NAMALWA (cell line): ENCODE measurements around the gene SP1.

ENCODE experiments used
- DNase-seq: peaks from one replicate; pipeline ENCODE4 v3.0.0-alpha.2; 2015; ENCODE audit warnings: low spot score

Gene SP1

DNA sequence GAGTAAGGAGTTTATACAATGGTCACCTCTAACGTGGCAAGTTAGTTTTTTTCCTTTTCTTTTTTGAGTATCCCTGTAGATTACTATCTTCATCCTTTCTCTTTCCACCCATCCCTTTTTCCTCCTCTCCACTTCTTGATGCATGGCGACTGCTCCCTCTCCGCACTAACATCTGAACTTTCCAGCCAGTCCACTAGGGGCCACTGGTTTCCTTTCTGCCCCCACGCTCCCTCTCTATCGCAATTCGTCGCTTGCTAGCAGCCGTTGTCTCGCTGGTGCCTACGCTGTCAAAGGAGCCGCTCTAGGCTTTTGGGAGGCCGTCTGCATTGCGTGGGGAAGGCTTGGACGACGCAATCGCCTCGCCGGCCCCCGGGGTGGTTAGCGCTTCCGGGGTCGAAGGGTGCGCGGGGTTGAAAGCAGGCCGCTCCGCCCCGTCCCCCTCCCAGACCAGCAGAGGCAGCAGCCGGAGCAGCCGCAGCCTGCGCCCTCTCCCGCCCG lies 71.7 kb downstream of the SP1 start, which contains the start of gene PCBP2:
Gene PCBP2, plus strand, starts transcription at position 442 of the 498 bp plus-strand sequence. CDS start 2,699 bp downstream, outside the sequence.
- peak; percentile 99 for DNase-seq

DNA sequence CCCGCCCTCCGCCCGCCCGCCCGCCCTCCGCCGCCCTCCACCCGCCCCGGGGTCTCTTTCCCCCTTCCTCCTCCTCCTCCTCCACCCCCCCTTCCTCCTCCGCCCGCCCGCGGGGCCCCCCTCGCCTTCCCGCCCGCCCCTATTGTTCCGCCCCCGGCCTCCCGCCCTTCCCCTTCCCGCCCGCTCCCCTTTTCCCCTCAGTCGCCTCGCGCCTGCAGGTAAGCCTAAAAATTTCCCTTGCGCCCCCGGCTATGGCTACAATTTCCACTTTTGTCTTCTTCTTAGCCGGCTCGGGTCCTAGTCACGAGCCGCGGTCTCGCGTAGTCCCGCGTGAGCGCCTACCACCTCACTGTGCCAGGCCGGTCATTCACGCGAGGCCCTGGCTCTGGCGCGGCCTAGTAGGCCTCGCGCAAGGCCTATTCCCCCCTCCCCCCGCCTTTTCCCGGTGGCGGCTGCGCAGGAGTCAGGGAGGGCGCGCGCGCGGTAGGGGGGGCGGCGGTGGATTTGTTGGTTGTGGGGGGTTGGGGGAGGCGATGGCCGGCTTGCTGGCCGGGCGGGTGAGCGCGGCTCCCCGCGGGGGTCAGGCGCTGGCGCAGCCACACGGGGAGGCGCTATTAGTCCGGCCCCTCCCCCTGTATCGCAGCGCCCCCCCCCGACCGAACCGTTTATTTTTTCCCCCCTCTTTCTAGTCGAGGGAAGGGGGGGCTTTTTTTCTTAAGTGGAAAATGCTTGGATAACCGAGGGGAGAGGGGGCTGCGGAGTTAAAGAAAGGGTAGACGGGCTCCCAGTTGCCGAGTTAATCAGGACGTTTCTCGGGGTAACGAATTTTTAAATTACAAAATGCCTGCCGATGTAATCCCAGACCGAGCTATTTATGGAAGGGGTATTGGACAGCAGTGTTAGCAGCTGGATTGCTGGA lies 72.4 kb downstream of the SP1 start:
- DNase-seq, result peak; percentile 74

DNA sequence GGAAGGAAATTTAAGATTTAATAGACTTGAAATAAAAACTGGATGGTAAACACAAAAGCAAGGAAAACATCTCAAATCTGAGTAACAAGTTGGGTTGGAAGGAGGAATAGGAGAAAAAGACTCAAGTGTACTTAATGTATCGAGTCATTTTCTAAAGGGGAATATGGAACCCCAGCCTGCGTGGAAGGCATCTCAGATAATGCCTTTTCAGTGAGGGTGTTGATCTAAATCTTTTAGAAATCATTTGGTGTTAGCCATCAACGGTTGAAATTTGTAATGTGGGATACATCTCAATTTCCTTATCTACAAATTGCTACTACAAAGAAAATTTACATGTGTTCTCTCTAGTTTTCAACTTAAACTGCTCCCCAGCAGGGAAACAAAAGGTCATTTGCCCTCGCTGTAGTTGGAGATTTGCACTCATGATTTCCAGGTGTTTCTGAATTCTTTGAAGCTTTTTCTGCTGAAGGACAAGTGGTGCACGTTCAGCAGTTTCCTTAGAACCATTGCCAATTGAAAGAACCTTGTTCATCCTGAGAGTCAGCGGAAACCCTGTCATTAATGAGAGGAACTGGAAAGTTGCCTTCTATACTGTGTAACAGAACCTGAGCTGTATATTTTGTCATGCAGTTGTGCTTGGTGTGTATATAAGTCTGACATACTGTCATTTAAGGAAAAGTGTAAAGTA lies 74.1 kb downstream of the SP1 start:
- DNase-seq, result peak; percentile 16

DNA sequence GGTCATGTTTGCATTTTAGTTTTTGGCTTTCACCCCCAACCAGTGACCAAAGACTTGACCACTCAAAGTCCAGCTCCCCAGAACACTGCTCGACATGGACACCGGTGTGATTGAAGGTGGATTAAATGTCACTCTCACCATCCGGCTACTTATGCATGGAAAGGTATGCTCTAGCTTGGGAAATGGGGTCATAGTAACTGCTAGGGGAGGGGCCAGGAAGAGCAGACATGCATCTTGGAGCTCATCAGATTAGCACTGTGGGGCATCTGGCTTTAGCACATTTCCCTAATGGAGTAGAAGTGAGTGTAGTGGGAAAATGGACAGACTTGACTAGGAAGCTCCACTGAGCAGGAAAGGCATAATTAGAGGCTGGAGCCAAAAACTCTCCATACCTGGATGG lies 74.7 kb downstream of the SP1 start:
- no peak for DNase-seq

DNA sequence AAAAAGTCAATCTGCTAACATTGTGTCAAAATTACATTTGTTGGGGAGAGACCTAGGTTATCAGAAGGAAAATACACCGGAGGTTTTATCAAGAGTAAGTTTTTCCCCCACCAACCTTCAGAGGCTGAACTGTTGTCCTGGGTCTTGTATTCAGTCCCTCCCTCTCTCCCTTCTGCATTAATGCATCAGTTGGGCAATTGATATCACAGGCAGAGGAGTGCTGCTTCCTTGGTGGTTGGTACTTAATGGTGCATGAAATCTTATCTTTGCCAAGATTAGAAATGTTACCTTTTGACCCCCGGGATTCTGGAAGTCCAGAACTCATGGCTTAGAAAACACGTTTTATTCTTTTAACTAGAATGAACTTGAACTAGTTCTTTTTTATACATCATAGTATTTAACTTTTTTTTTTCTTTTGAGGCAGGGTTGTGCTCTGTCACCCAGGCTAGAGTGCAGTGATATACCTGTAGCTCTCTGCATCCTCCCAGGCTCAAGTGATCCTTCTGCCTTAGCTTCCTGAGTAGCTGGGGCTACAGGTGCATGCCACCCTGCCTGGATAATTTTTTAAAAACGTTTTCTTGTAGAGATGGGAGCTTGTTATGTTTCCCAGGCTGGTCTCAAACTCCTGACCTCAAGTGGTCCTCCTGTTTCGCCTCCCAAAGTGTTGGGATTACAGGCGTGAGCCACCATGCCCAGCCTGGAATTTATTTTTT lies 76.8 kb downstream of the SP1 start:
- DNase-seq, result peak; percentile 32

DNA sequence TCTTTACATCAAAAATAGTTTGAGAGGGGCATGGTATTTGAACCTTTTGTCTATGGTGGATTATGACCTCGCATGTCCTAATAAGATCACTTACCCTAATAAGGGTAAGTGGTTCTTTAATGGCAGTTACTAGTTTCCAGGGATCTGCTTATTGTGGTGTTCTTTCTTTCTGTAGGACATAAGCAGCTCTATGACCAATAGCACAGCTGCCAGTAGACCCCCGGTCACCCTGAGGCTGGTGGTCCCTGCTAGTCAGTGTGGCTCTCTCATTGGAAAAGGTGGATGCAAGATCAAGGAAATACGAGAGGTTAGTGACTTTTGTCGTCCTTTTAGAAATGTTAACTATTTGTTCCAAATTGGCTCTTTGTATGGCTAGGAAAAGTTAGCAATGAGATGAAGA lies 79.1 kb downstream of the SP1 start:
- DNase-seq, result peak; percentile 13

DNA sequence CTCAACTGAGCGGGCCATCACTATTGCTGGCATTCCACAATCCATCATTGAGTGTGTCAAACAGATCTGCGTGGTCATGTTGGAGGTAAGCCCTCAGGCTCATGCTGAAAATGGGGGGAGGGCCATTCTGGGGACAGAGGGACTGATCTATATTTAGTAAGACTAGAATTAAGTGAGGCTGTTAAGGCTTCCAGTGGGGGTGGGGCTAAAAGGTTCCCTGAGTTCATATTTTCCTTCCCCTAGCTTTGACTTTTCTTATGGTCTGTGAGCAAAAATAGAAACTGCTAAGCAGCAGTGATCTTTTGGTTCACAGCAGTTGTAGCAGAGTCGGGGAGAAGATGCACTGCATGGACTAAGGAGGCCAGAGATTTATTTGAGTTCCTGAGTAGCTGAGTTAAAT lies 81.1 kb downstream of the SP1 start:
- DNase-seq, result no peak

DNA sequence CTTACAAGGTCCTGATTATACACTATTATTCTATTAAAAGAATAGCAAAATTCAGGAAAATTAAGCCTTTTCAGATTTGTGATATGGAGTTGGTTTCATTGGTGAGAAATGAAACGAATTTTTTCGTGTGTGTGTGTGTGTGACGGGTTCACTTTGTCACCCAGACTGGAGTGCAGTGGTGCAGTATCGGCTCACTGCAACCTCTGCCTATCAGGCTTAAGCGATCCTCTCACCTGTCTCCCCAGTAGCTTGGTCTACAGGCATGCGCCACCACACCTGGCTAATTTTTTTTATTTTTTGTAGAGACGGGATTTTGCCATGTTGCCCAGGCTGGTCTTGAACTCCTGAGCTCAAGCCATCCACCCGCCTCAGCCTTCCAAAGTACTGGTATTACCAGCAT lies 81.6 kb downstream of the SP1 start:
- no peak for DNase-seq

DNA sequence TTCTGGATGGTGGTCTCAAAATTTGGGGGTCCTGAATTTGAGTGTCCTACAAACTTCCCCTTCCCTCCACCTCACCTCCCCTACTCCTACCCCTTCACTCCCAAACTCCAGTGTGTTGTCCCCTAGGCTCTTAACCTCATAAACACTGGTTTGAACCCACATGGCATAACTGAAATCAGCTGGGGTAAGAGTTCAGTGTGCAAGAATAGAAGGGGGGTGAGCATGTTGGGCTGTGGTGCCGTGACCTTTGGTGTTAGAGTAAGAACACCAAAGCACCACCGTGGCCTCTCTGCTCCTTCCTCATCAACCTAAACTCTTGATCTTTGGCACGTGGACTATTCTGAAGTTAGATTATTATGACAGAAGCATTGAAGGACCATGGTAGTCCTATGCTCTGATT lies 83.0 kb downstream of the SP1 start:
- DNase-seq, result no peak

DNA sequence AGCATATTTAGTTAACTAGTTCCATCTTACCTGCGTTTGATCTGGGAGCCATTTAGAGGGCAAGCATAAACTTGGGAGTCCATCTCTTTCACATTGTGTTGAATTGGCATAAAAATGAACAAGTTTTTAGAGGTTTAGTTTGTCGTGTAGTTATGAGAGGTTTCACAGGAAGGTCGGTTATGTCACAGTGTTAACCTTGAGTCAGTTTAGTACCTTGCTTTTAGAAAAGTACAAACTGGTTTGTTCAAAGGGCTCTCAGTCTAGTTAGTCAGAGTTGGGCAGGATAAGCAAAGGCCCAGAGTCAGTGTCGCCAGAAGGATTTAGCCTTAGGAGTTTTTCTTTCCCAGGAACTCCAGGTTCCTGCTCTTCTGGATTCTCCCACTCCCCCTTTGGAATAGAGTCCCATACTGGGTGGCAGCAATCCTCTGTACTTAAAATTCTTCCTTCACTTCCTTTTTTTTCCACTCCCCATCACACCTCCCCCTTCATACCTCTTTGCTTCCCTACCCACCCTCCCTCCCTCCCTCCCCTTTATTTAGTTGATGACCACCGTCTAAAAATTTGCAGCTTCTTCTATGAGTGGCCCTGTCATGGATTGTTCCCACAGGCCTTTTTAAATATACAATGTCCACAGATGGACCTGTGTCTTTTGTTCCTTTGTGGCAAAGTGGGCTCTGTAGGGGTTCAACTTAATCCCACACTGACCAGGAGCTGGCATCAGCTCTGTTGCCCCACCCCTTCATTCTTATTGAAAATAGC lies 84.0 kb downstream of the SP1 start:
- DNase-seq, result no peak

DNA sequence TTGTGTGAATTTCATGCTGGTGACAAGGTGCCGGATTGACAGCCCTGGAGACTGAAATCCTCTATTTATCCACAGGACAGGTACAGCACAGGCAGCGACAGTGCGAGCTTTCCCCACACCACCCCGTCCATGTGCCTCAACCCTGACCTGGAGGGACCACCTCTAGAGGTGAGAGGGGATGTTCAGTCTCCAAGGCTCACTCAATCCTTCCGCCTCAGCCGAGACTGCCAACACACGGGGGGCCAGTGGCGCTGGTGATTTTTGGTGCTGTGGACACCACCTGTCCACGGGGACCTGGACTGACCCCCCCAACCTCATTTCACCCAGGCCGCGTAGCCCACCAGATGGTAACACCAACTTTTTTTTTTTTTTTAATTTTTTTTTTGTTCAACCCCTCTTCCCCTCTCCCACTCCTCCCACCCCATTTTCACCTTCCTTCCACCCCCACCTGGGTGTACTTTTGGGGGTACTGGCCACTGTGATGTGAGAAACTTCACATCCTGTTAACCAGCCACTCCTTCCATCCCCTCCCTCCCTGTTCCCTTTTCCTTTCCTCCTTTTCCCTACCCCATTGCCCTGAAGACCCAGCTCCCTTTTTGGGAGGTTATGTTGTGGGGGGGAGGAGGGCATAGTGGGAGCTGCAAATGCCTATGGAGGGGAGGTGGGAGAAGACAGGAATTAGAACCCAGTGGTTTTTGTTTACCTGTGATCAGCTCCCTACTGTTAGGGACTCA lies 84.9 kb downstream of the SP1 start:
- DNase-seq, result no peak

DNA sequence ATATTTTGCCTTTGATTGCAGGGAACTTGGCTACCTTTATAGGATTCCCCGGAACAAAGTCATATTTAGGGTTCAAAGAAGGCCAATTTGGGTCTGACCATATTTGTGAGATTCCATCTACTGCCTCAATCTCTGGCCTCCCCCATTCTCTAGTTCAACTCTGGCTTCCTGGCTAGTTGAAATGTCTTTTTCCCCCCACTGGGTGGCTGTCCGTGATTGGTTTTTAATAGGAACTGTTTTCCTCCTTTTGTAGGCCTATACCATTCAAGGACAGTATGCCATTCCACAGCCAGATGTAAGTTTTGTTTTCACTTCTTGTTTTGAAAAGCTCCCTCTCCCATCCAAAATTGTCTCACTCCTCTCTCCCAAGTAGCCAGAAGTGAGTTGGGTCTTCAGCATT lies 85.7 kb downstream of the SP1 start:
- DNase-seq, result no peak
